KMS-11 (cell line): ENCODE results near the gene TTC39C.

Source experiments
- H2AFZ ChIP-seq: fragments of 200-600 bp; sonication (generic); 2 replicates; pipeline ENCODE4 v1.6.1; 2016; ENCODE audit warnings: antibody characterized with exemption, mixed run types, low read depth
- H3K27ac ChIP-seq: fragments of 200-600 bp; sonication (generic); 2 replicates; pipeline ENCODE4 v1.6.1; 2016; ENCODE audit warnings: mild to moderate bottlenecking, mixed run types
- H3K27me3 ChIP-seq: fragments of 200-600 bp; sonication (generic); 2 replicates; pipeline ENCODE4 v1.6.1; 2017; ENCODE audit warnings: mild to moderate bottlenecking, low read depth, mixed run types, moderate library complexity; ENCODE audit not compliant: insufficient read depth
- H3K36me3 ChIP-seq: fragments of 200-600 bp; sonication (generic); 2 replicates; pipeline ENCODE4 v1.6.1; 2017; ENCODE audit warnings: mild to moderate bottlenecking, mixed run types; ENCODE audit not compliant: insufficient read depth
- H3K4me1 ChIP-seq: fragments of 200-600 bp; sonication (generic); 2 replicates; pipeline ENCODE4 v1.6.1; 2016; ENCODE audit warnings: mild to moderate bottlenecking, low read depth, mixed run types; ENCODE audit not compliant: poor library complexity, severe bottlenecking
- H3K4me2 ChIP-seq: fragments of 200-600 bp; sonication (generic); 2 replicates; pipeline ENCODE4 v1.7.0; 2016; ENCODE audit warnings: mild to moderate bottlenecking, mixed run types
- H3K4me3 ChIP-seq: fragments of 200-600 bp; sonication (generic); IDR thresholded peaks from 2 replicates; pipeline ENCODE4 v1.6.1; 2017; ENCODE audit warnings: low read depth, low read length, mixed read lengths; ENCODE audit not compliant: insufficient read depth
- H3K79me2 ChIP-seq: fragments of 200-600 bp; sonication (generic); 2 replicates; pipeline ENCODE4 v1.6.1; 2016; ENCODE audit warnings: low read depth, mixed run types; ENCODE audit not compliant: insufficient read depth
- H3K9ac ChIP-seq: fragments of 200-600 bp; sonication (generic); 2 replicates; pipeline ENCODE4 v1.6.1; 2016; ENCODE audit warnings: mild to moderate bottlenecking, mixed run types
- H4K20me1 ChIP-seq: fragments of 200-600 bp; sonication (generic); 2 replicates; pipeline ENCODE4 v1.6.1; 2016; ENCODE audit warnings: mild to moderate bottlenecking, mixed run types; ENCODE audit not compliant: insufficient read depth
- TF ChIP-seq, protein P1 (sequence below): fragments of 200-600 bp; sonication (generic); conservative IDR thresholded peaks from 2 replicates; pipeline ENCODE4 v1.6.1; 2017; ENCODE audit warnings: low read depth, mild to moderate bottlenecking, antibody characterized with exemption, low read length, moderate library complexity, mixed read lengths

Gene TTC39C

DNA sequence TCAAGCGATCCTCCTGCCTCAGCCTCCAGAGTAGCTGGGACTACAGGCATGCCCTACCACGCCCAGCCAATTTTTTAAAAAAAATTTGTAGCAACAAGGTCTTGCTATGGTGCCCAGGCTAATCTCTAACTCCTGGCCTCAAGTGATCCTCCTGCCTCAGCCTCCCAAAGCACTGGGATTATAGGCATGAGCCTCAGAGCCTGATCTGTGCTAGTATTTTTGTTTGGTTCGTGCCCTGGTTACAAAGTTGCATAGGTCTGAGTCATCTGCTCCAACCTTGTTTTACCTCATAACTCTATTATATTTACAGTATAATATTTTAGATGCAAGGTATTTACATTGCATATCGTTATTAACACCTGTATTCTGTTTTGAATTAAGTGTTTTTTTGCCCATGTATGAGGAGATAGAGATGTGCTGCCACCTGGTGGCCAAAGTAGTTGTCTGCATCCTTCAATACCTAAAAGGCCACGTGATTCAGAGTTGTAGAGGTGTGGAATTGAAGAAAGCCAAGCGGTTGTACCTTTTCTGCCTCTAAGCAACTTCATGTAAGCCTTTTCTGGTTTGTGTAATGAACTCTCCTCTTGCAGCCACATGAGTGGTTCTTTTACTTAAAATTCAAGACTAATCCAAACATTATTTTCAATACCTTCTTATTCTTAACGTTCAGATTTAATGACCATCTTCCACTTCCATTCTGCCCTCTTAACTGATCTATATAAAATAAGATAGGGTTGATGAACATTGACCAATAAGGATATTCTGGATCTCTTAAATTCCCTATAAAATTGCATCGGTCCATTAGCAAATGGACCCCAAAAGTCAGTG, 104.4 kb downstream of the TTC39C start:
- Histone ChIP-seq H3K27ac (no peak overlapping the region), H3K4me1 (no peaks in the 10 kb centered on the region), H3K4me2 (no peak overlapping the region), H3K4me3 (no peak overlapping the region), H3K27me3 (no peaks in the 10 kb centered on the region), H2AFZ (no peak overlapping the region), H3K36me3 (no peaks in the 10 kb centered on the region), H3K79me2 (no peaks in the 10 kb centered on the region), H4K20me1 (no peaks in the 10 kb centered on the region), H3K9ac (no peak overlapping the region)
- TF ChIP-seq, protein P1, sequence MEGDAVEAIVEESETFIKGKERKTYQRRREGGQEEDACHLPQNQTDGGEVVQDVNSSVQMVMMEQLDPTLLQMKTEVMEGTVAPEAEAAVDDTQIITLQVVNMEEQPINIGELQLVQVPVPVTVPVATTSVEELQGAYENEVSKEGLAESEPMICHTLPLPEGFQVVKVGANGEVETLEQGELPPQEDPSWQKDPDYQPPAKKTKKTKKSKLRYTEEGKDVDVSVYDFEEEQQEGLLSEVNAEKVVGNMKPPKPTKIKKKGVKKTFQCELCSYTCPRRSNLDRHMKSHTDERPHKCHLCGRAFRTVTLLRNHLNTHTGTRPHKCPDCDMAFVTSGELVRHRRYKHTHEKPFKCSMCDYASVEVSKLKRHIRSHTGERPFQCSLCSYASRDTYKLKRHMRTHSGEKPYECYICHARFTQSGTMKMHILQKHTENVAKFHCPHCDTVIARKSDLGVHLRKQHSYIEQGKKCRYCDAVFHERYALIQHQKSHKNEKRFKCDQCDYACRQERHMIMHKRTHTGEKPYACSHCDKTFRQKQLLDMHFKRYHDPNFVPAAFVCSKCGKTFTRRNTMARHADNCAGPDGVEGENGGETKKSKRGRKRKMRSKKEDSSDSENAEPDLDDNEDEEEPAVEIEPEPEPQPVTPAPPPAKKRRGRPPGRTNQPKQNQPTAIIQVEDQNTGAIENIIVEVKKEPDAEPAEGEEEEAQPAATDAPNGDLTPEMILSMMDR = peak; percentile 96

DNA sequence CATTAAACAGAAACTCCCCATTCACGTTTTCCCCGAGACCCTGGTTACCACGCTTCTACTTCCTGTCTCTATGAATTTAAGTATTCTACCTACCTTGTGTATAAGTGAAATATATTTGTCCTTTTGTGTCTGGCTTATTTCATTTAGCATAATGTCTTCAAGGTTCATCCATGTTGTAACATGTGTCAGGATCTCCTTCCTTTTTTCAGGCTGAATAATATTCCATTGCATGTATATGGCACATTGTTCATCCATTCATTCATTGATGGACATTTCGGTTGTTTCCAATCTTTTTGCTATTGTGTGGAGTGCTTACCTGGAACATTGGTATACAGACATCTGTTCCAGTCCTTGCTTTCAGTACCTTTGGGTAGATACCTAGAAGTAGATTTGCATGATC, 106.1 kb downstream of the TTC39C start:
- Histone ChIP-seq H3K4me1 (no peaks in the 10 kb centered on the region), H3K79me2 (no peaks in the 10 kb centered on the region), H3K4me3 (no peak overlapping the region), H4K20me1 (no peaks in the 10 kb centered on the region), H3K36me3 (no peaks in the 10 kb centered on the region), H3K9ac (no peak overlapping the region), H3K27me3 (no peaks in the 10 kb centered on the region), H3K27ac (no peak overlapping the region), H2AFZ (no peak overlapping the region), H3K4me2 (no peak overlapping the region)
- TF ChIP-seq, protein P1 = no peak

DNA sequence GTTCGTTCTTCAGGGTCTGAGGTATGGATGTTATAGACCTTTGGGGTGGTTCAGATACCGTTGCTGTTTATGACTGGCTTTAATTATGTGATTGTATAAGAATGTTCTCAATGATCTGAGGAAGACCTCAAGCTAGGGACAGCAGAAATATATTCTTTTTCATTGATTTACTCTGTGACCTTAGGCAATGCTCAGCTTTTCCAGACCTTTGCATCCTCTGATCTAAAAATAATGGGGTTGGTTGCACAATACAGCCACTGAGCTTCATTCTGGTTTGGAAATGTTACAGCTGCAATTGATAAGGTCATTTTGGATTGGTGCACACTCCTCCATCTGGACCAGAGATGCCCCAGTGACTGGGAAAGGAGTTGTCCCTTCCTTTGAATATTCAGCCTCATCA, 107.1 kb downstream of the TTC39C start:
- Histone ChIP-seq H3K27ac (no peak overlapping the region), H3K4me1 (no peaks in the 10 kb centered on the region), H3K4me2 (no peak overlapping the region), H3K4me3 (no peak overlapping the region), H3K9ac (no peak overlapping the region), H3K27me3 (no peaks in the 10 kb centered on the region), H3K36me3 (no peaks in the 10 kb centered on the region), H4K20me1 (no peaks in the 10 kb centered on the region), H2AFZ (no peak overlapping the region), H3K79me2 (no peaks in the 10 kb centered on the region)
- TF ChIP-seq, protein P1 = no peak

DNA sequence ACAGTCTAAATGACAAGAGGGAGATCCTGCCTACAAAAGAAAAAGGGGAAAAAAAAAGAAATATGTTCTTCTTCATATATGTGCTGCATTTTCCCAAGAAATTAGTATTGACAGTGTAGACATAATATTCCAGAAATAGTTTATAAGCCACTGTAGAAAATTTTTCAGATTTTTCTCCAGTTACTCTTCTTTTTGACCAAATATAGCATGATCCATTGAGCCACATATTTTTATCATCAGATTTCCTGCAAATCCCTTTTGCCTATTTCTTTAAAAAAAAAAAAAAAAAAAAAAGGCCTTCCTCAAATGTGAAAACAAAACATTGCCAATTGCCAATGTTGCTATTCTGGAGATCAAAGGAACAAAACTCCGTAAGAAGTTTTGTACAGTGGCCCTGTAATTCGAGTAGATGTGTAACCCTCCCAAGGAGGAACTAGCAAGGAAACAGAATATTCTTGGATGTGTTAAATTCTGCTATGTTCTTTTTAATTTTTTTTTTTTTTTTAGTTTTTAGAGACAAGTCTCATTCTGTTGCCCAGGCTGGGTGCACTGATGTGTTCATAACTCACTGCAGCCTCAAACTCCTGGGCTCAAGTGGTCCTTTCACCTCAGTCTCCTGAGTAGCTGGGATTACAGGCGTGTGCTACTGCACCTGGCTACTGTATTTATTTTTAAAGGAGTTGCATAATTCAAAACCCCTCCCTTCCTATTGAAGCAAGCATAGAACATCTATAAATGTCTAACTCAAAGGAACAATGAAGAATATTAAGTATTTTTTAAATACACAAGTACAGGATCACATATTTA, 111.8 kb downstream of the TTC39C start:
- Histone ChIP-seq H3K4me2 (no peak overlapping the region), H2AFZ (no peak overlapping the region), H3K36me3 (no peaks in the 10 kb centered on the region), H3K4me1 (no peaks in the 10 kb centered on the region), H4K20me1 (no peaks in the 10 kb centered on the region), H3K4me3 (no peak overlapping the region), H3K27ac (no peak overlapping the region), H3K9ac (no peak overlapping the region), H3K79me2 (no peaks in the 10 kb centered on the region), H3K27me3 (no peaks in the 10 kb centered on the region)
- TF ChIP-seq, protein P1 = no peak
